HepG2 (cell line): ENCODE results near the gene THSD4. TPM values are rescaled to one million over a fixed set of nuclear protein-coding genes. Genes with fewer than 3 reads are reported as not detected.

Experiments used
- ATAC-seq: fragments of 200-7000 bp; cut with Tn5 transposase; 3 replicates; pipeline ENCODE4 v1.9.1; 2020; ENCODE audit warnings: mild to moderate bottlenecking, moderate library complexity
- BruUV-seq: library from RNA; stranded (reverse); fragments of 400-500 nt; replicated peaks from 2 replicates; lab custom pipeline; 2021; lab: Mats Ljungman, UMichigan
- CTCF ChIA-PET: fragments of 300-600 bp; formaldehyde crosslinking; extraction: SDS; loops from one replicate; lab custom pipeline; 2021; ENCODE audit warnings: low total read pairs, inconsistent platforms, low intra/inter-chr PET ratio; lab: Yijun Ruan, JAX
- POLR2A ChIA-PET: fragments of 350-600 bp; sonication (Branson Sonifier 250); formaldehyde crosslinking; loops from one replicate; lab custom pipeline; 2020; ENCODE audit warnings: antibody characterized with exemption, inconsistent platforms; lab: Yijun Ruan, JAX
- DNase-seq: peaks from one replicate; pipeline ENCODE4 v3.0.0-alpha.2; 2015; ENCODE audit warnings: low spot score
- FAIRE-seq: peaks from 3 replicates; lab custom pipeline; 2011; peaks lifted over from hg19 to GRCh38; lab: Jason Lieb, UNC
- H2AFZ ChIP-seq: one replicate; pipeline ENCODE4 v1.6.1; 2011; ENCODE audit warnings: low read length, inconsistent platforms
- H3K27ac ChIP-seq: fragments of 300-600 bp; 3 replicates; pipeline ENCODE4 v1.8.0; 2011; ENCODE audit warnings: mixed run types, mild to moderate bottlenecking, mixed read lengths, low read length, inconsistent platforms; ENCODE audit not compliant: insufficient read depth; ENCODE audit errors: extremely low read length
- H3K27me3 ChIP-seq, 2 experiments: fragments of 200-600 bp in 1 of 2; 2 replicates in 1 of 2; 3 replicates in 1 of 2; pipeline versions ENCODE4 v1.6.0 to v1.8.0; 2011; ENCODE audit warnings: low read length in 2 of 2, mild to moderate bottlenecking in 2 of 2, moderate library complexity in 2 of 2, inconsistent platforms in 1 of 2; ENCODE audit not compliant: insufficient read depth in 2 of 2, control insufficient read depth in 1 of 2
- H3K36me3 ChIP-seq, 2 experiments: fragments of 200-600 bp in 1 of 2; replicated peaks in 1 of 2; 2 replicates in 1 of 2; 3 replicates in 1 of 2; pipeline versions ENCODE4 v1.5.1 to v1.8.0; 2011; ENCODE audit warnings: low read length in 2 of 2, inconsistent platforms in 1 of 2; ENCODE audit not compliant: insufficient read depth in 2 of 2, control insufficient read depth in 1 of 2
- H3K4me1 ChIP-seq: 2 replicates; pipeline ENCODE4 v1.5.1; 2012; ENCODE audit warnings: low read length, inconsistent platforms; ENCODE audit not compliant: insufficient read depth
- H3K4me2 ChIP-seq: 2 replicates; pipeline ENCODE4 v1.6.0; 2011; ENCODE audit warnings: low read depth, low read length, inconsistent platforms
- H3K4me3 ChIP-seq, 3 experiments: fragments of 200-600 bp in 1 of 3; sonication (generic), shearing (Covaris generic) in 1 of 3; replicated peaks in 1 of 3; 2 replicates each; pipeline ENCODE4 v1.5.1; 2011 to 2016; ENCODE audit warnings: low read length in 3 of 3, inconsistent platforms in 2 of 3, low read depth in 2 of 3, mild to moderate bottlenecking in 2 of 3, control low read depth in 1 of 3, mixed read lengths in 1 of 3; ENCODE audit not compliant: insufficient read depth in 1 of 3
- H3K79me2 ChIP-seq: one replicate; pipeline ENCODE4 v1.6.1; 2011; ENCODE audit warnings: low read length, inconsistent platforms; ENCODE audit not compliant: insufficient read depth
- H3K9ac ChIP-seq: 2 replicates; pipeline ENCODE4 v1.6.0; 2011; ENCODE audit warnings: mild to moderate bottlenecking, low read depth, low read length, inconsistent platforms; ENCODE audit not compliant: insufficient read depth
- H3K9me3 ChIP-seq: 2 replicates; pipeline ENCODE4 v1.5.1; 2012; ENCODE audit warnings: mild to moderate bottlenecking, low read length
- H4K20me1 ChIP-seq: 2 replicates; pipeline ENCODE4 v1.6.0; 2011; ENCODE audit warnings: inconsistent platforms, mild to moderate bottlenecking, low read length, moderate library complexity; ENCODE audit not compliant: insufficient read depth
- E2F1 ChIP-seq: sonication (generic); formaldehyde crosslinking; IDR thresholded peaks from 2 replicates; pipeline ENCODE4 v1.5.0; 2020; ENCODE audit warnings: missing genetic modification reagents
- ELK4 ChIP-seq: sonication (generic); formaldehyde crosslinking; IDR thresholded peaks from 2 replicates; pipeline ENCODE4 v1.9.0; 2021; ENCODE audit warnings: missing genetic modification reagents, borderline replicate concordance
- GMEB1 ChIP-seq: sonication (generic); formaldehyde crosslinking; IDR thresholded peaks from 2 replicates; pipeline ENCODE4 v1.5.1; 2020; ENCODE audit warnings: missing genetic modification reagents, mild to moderate bottlenecking, borderline replicate concordance
- HIC2 ChIP-seq: sonication (generic); formaldehyde crosslinking; IDR thresholded peaks from 2 replicates; pipeline ENCODE4 v1.9.0; 2022; ENCODE audit warnings: low read depth, missing genetic modification reagents
- HOXA3 ChIP-seq: sonication (generic); formaldehyde crosslinking; IDR thresholded peaks from 2 replicates; pipeline ENCODE4 v1.5.0; 2020; ENCODE audit warnings: missing genetic modification reagents
- MIXL1 ChIP-seq: IDR thresholded peaks from 2 replicates; pipeline ENCODE4 v1.6.1; 2016
- NPAS2 ChIP-seq: sonication (generic); formaldehyde crosslinking; IDR thresholded peaks from 2 replicates; pipeline ENCODE4 v1.8.0; 2022; ENCODE audit warnings: mild to moderate bottlenecking, missing genetic modification reagents, borderline replicate concordance
- PRPF4 ChIP-seq: fragments of 200-400 bp; formaldehyde crosslinking; IDR thresholded peaks from 2 replicates; pipeline ENCODE4 v1.6.1; 2016; ENCODE audit warnings: low read length, low read depth; ENCODE audit not compliant: poor library complexity, severe bottlenecking
- TIGD3 ChIP-seq: sonication (generic); formaldehyde crosslinking; IDR thresholded peaks from 2 replicates; pipeline ENCODE4 v1.5.1; 2020; ENCODE audit warnings: mild to moderate bottlenecking, missing genetic modification reagents, borderline replicate concordance
- ZFP1 ChIP-seq: IDR thresholded peaks from 2 replicates; pipeline ENCODE4 v1.6.1; 2016
- ZNF350 ChIP-seq: sonication (generic); formaldehyde crosslinking; IDR thresholded peaks from 2 replicates; pipeline ENCODE4 v1.4.0; 2020; ENCODE audit warnings: mild to moderate bottlenecking, low read depth, missing genetic modification reagents, borderline replicate concordance
- ZNF619 ChIP-seq: sonication (generic); formaldehyde crosslinking; IDR thresholded peaks from 2 replicates; pipeline ENCODE4 v1.4.0; 2020; ENCODE audit warnings: mild to moderate bottlenecking, missing genetic modification reagents
- WGBS: methylation state at CpG from one replicate; pipeline ENCODE4 v1.1.6; 2017; ENCODE audit warnings: low lambda C conversion rate; 5-methylcytosine and 5-hydroxymethylcytosine counted together
- in situ Hi-C: cut with HindIII; loops from 2 replicates; pipeline ENCODE4 v1.10.0; 2017; ENCODE audit warnings: low pct_unique_long_range_greater_than_20kb; ENCODE audit not compliant: extremely low pct_ligation_motif_present
- intact Hi-C: fragments of 100-400 bp; cut with micrococcal nuclease; formaldehyde crosslinking; loops from one replicate; pipeline ENCODE4 v1.10.0; 2022; ENCODE audit not compliant: unreplicated experiment
- polyA plus RNA-seq, 8 experiments: library from polyadenylated mRNA; depleted of rRNA in 3 of 8; stranded (reverse) in 7 of 8; unstranded in 1 of 8; fragments of >200 nt; fragmentation: Illumina TruSeq in 4 of 8; extraction: Trizol in 4 of 8; gene quantifications; 2 replicates each; pipeline versions ENCODE4 v1.2.1 to v1.2.3, GENCODE V29; 2011 to 2016; ENCODE audit warnings: low read depth in 4 of 8, missing spikeins in 1 of 8, mixed read lengths in 1 of 8; ENCODE audit not compliant: insufficient read depth in 1 of 8
- total RNA-seq, 5 experiments: library from RNA; depleted of rRNA; stranded (reverse); fragments of >200 nt; fragmentation: Illumina TruSeq; extraction: Trizol; gene quantifications; 2 replicates each; pipeline ENCODE4 v1.2.3, GENCODE V29; 2016; ENCODE audit warnings: low read depth in 1 of 5

Gene THSD4
- total and polyA plus RNA-seq, 2 of the 13 experiments (the other 11 are each of a cell fraction or from before 2014, with no cell fraction given), result 0.07 to 0.21 TPM

GRCh38 chr15:71623111-71623510 lies 507.8 kb downstream of the THSD4 start:
- H3K4me1 ChIP-seq, result no peaks in the 10 kb centered on the region
- no peak for FAIRE-seq
- intact Hi-C loops, result no loop called here
- H3K27ac ChIP-seq, result no peak overlapping the region
- H3K9ac ChIP-seq, result no peak overlapping the region
- no peak for ATAC-seq
- POLR2A ChIA-PET, result no interaction called here
- H4K20me1 ChIP-seq, result no peaks in the 10 kb centered on the region
- 48% methylated on average over 4 of the region's 4 CpGs for WGBS
- BruUV-seq, result no TSS peak
- no peaks in the 10 kb centered on the region for H3K79me2 ChIP-seq
- in situ Hi-C loops, result no loop called here
- H2AFZ ChIP-seq, result no peak overlapping the region
- H3K36me3 ChIP-seq, result no peaks in the 10 kb centered on the region
- H3K9me3 ChIP-seq, result no peaks in the 10 kb centered on the region
- CTCF ChIA-PET, result no interaction called here
- peaks cover 0 to 9% of the 10 kb centered on the region in 2 experiments; a peak in 1 of 5 replicates for H3K27me3 ChIP-seq
- H3K4me2 ChIP-seq, result no peak overlapping the region
- no peak overlapping the region for H3K4me3 ChIP-seq
- no peak for DNase-seq
- TF ChIP-seq HIC2 (CRISPR knock-in tag) (no peak), GMEB1 (CRISPR knock-in tag) (no peak), MIXL1 (no peak), ELK4 (CRISPR knock-in tag) (no peak), E2F1 (CRISPR knock-in tag) (no peak), ZNF619 (CRISPR knock-in tag) (no peak), HOXA3 (CRISPR knock-in tag) (no peak), ZNF350 (no peak), TIGD3 (CRISPR knock-in tag) (no peak), PRPF4 (no peak), NPAS2 (CRISPR knock-in tag) (no peak), ZFP1 (CRISPR knock-in tag) (no peak)
